ENCODE data around the gene NFIA.

DNA sequence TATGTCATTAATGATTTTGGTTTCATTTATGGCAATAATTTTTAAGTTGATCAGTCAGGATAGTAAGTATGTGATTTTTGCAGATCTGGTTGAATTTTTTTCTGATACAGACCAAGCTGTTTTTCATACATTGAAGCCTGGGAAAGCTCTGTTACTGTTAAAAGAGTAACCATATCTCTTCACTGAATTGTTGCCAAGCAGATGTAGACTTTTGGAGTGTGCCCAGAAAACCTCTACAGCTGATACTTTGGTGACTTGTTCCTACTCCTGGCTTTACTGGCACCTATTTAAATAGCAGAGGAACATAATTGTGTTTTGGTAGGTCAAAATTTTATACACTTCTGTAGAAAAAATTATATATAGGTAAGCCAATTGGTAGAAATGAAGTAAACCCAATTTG, 49.4 kb downstream of the NFIA start:
- TF ChIP-seq, protein P1, sequence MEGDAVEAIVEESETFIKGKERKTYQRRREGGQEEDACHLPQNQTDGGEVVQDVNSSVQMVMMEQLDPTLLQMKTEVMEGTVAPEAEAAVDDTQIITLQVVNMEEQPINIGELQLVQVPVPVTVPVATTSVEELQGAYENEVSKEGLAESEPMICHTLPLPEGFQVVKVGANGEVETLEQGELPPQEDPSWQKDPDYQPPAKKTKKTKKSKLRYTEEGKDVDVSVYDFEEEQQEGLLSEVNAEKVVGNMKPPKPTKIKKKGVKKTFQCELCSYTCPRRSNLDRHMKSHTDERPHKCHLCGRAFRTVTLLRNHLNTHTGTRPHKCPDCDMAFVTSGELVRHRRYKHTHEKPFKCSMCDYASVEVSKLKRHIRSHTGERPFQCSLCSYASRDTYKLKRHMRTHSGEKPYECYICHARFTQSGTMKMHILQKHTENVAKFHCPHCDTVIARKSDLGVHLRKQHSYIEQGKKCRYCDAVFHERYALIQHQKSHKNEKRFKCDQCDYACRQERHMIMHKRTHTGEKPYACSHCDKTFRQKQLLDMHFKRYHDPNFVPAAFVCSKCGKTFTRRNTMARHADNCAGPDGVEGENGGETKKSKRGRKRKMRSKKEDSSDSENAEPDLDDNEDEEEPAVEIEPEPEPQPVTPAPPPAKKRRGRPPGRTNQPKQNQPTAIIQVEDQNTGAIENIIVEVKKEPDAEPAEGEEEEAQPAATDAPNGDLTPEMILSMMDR (conservative IDR thresholded peaks at IDR 0.05; ENCODE audit: low read length): no peak
- TF ChIP-seq EZH2phosphoT487 (IDR thresholded peaks at IDR 0.05; ENCODE audit: borderline replicate concordance): no peak

Measured in Loucy (cell line).